Measurements from ENCODE around the gene PTOV1.
A peak's percentile ranks its signal among the peaks of the same experiment; 100 is the strongest.

The PTOV1 gene

DNA sequence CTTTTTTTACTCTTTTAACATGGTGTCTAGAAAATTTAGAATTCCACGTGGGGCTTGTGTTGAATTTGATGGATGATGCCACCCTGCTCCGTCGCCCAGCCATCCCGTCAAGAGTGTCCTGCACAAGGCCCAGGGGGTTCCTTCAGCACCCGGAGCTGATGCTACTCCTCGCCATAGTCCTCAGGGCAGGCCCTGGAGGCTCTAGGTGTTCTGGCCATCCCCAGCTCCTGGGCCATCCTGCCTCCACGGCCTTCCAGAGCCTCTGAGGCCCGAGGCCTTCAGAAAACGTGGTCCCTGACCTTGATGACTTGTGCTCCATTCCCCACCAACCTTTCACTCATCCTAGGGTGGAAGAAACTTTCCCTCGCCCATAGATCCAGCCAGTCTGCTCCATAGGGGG lies 22.9 kb downstream of the PTOV1 start:
- ChIA-PET POLR2A (ENCODE audit: low non-redundant PET) (no interaction called here), CTCF (no interaction called here)
- TF ChIP-seq, protein P1, sequence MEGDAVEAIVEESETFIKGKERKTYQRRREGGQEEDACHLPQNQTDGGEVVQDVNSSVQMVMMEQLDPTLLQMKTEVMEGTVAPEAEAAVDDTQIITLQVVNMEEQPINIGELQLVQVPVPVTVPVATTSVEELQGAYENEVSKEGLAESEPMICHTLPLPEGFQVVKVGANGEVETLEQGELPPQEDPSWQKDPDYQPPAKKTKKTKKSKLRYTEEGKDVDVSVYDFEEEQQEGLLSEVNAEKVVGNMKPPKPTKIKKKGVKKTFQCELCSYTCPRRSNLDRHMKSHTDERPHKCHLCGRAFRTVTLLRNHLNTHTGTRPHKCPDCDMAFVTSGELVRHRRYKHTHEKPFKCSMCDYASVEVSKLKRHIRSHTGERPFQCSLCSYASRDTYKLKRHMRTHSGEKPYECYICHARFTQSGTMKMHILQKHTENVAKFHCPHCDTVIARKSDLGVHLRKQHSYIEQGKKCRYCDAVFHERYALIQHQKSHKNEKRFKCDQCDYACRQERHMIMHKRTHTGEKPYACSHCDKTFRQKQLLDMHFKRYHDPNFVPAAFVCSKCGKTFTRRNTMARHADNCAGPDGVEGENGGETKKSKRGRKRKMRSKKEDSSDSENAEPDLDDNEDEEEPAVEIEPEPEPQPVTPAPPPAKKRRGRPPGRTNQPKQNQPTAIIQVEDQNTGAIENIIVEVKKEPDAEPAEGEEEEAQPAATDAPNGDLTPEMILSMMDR (conservative IDR thresholded peaks at IDR 0.05; ENCODE audit: low read depth) = no peak
- no peak for DNase-seq (ENCODE audit: low spot score)
- H3K27ac ChIP-seq = peak overlapping the region; percentile 96

DNA sequence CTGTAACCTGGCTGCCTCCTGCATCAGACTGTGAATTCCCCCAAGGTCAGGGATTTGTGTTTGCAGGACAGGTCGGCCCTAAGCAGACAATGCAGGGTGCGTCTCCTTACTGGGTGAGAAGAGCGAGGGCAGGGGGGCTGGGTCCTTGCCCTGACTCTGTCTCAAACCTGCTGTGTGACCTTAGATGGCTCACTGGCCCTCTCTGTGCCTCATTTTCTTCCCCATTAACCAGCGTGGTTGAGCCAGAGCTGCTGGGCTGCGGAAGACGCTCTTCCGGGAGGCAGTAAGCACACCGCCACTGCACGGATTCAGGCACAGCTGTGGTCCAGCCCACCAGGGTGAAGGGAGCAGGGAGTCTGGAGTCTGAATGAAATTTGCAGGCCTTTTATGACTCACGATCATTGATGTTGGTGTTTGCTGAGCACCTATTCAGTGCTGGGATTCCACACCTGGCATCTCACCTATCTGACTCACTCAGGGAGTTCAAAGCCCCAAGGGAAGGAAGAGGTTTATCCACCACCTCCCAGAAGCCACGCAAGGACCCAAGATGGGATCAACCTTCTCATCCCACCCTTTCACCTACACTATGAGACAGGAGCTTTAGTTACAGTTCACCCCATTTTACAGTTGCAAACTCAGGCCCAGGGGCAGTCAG lies 23.7 kb downstream of the PTOV1 start:
- CTCF ChIA-PET = no interaction called here
- POLR2A ChIA-PET (ENCODE audit: low non-redundant PET) = no interaction called here
- H3K27ac ChIP-seq = peak overlapping the region; percentile 96
- no peak for DNase-seq (ENCODE audit: low spot score)
- TF ChIP-seq, protein P1 (conservative IDR thresholded peaks at IDR 0.05; ENCODE audit: low read depth) = no peak

DNA sequence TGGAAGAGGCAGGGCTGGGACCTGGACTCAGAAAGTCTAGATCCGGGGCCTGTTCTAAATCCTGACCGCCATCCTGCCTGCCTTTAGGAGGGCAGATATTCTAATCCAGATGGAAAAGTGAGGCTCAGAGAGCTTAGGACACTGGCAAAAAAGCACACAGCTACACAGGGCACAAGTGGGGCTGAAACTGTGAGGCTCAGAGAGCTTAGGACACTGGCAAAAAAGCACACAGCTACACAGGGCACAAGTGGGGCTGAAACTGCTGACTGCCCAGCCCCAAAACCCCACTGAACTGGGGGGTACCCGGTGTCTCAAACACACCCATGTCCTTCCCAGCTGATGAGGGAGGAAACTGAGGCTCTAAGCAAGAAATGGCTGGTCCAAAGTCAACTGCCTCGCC lies 24.2 kb downstream of the PTOV1 start:
- ChIA-PET POLR2A (ENCODE audit: low non-redundant PET) (no interaction called here), CTCF (no interaction called here)
- peak overlapping the region; percentile 96 for H3K27ac ChIP-seq
- TF ChIP-seq, protein P1 (conservative IDR thresholded peaks at IDR 0.05; ENCODE audit: low read depth) = no peak
- no peak for DNase-seq (ENCODE audit: low spot score)

DNA sequence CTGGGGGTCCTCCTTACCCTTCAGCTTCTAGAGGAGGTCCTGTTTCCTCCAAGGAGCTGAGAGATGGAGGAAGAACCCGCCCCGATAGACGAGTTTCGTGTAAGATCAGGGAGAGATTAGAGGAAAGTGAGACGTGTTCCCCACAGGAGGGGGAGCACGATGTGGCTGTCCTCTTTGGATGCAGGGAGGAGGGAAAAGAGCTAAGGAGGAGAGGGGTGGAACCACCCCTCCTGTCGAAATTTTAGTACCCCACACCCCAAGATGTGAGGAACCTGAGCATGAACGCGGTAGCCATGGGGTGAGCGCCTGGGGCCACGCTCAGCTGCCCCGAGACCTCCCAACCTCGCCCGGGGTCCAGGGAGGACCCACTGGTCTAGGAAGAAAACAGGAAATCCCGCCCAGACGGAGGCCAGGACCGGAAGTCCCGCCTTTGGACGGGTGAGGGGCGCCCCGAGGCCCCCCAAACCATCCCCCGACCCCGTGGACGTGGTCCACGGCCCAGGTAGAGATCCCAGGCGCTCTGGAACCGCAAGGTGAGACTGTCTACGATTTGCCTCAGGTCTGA lies 25.0 kb downstream of the PTOV1 start:
- CTCF ChIA-PET = no interaction called here
- no peak for DNase-seq (ENCODE audit: low spot score)
- TF ChIP-seq, protein P1 (conservative IDR thresholded peaks at IDR 0.05; ENCODE audit: low read depth) = no peak
- POLR2A ChIA-PET (ENCODE audit: low non-redundant PET) = interaction anchor here (1.2 kb wide), 1 partner anchor 8 kb away, joined by 4 read pairs; the partner anchor contains the start of gene PNKP
- H3K27ac ChIP-seq = peak overlapping the region; percentile 96

DNA sequence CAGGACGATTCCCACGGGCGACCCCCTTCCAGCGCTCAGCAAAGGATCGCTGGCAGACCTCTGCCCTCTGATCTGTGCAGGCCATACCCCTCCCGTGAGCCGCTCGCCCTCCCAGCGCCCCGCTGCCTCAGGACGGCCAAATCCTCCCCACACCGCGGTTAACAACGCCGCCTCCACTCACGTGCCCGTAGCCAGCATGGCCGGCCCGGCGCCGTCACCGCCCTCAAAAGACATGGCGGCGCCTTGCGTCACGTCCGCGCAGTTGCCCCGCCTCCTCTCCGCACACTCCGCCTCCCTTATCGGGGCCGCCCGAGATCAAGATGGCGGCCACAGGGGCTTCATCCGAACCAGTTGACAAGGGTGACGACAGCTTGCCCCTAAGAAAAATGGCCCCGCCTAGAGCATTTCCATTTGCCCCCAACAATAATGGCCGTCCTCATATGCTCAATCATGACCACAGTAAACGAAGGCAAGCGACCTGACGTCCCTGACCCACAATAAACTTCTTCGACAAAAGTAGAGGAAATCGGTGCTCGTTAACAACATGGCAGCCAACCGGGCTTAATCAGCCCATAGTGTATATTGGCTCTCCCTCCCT lies 25.6 kb downstream of the PTOV1 start:
- TF ChIP-seq, protein P1 (conservative IDR thresholded peaks at IDR 0.05; ENCODE audit: low read depth) = no peak
- CTCF ChIA-PET = interaction anchor here (0.7 kb wide), 1 partner anchor 24 kb away, joined by 3 read pairs; no protein-coding TSS in a partner anchor
- peak; percentile 85 for DNase-seq (ENCODE audit: low spot score)
- POLR2A ChIA-PET (ENCODE audit: low non-redundant PET) = interaction anchor here (0.5 to 1.2 kb wide), 2 partner anchors 8 to 13 kb away, joined by 4 to 5 read pairs; partner anchors contain the start of gene PNKP
- peak overlapping the region; percentile 96 for H3K27ac ChIP-seq

DNA sequence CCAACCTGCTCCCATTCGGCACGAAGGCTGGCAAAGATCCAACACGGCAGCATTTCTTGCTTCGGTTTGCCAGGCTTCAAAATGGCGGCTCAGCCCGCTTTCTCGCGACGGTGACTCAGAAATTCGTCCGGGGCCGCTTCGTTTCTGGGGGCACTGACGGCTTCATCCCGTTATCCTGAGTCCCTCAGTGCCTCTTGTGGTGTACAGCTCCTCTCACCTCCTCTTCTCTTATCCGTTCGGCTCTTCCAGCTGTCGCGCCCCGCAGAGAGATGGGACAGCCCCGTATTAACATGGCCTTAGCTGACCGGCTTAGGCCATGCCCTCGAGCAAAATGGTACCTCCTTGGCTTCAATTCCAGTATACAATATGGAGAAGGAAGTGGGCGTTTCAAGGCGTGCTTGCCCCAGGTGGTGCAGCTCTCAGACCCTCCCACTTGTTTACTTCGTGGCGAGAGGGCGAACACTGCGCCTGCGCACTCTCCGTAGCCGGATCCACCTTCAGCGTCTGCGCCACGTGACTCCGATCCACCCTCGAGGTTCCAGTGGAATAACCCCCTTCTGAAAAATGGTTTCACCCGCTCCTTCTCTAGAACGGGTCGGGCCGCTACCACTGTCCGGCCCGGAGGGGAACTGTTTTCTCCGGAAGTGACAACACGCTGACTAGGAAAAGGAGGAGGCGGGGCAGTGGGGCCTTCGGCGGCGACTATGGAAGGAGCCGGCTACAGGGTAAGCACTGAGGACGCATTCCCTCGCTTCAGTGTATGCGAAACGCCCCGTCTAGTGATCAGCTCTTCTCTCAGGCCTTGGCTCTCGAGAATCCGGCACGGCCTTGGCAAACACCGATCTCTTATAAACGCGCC lies 26.3 kb downstream of the PTOV1 start, which contains the start of the genes AKT1S1 and TBC1D17:
Gene AKT1S1, minus strand, starts transcription at position 336 of the 859 bp plus-strand sequence. CDS start 4,060 bp downstream, outside the sequence.
Gene TBC1D17, plus strand, starts transcription at position 683 of the 859 bp plus-strand sequence. Its CDS starts 22 bp downstream, at position 705.
- peak; percentile 99 for DNase-seq (ENCODE audit: low spot score)
- TF ChIP-seq, protein P1 (conservative IDR thresholded peaks at IDR 0.05; ENCODE audit: low read depth) = no peak
- ChIA-PET POLR2A (ENCODE audit: low non-redundant PET) (interaction anchor here (0.5 to 1.2 kb wide), 3 partner anchors 9 to 49 kb away, joined by 4 to 5 read pairs (median 5); partner anchors contain the start of gene PNKP), CTCF (interaction anchor here (0.7 kb wide), 1 partner anchor 23 kb away, joined by 3 read pairs; no protein-coding TSS in a partner anchor)
- H3K27ac ChIP-seq = peak within 1 kb of the TSS; percentile 96
